ENCODE data around the gene ANKRD34A.
A peak's percentile ranks its signal among the peaks of the same experiment; 100 is the strongest.

ANKRD34A gene

DNA sequence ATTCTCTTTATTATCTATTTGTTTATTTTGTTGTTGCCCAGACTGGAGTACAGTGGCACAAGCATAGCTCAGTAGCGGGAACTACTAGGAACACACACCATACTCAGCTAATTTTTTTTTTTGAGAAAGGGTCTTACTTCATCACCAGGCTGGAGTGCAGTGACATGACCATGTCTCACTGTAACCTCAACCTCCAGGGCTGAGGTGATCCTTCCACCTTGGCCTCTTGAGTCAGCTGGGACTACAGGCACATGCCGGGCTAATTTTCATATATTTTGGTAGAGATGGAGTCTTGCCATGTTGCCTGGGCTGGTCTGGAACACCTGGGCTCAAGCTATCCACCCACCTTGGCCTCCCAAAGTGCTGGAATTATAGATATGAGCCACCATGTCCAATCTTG, 37.3 kb upstream of the ANKRD34A start:
- H3K27me3 ChIP-seq (ENCODE audit: insufficient read depth, low read depth, severe bottlenecking) = no peaks in the 10 kb centered on the region
- no peaks in the 10 kb centered on the region for H3K9me3 ChIP-seq (ENCODE audit: severe bottlenecking)
- H3K4me3 ChIP-seq (ENCODE audit: low read depth, low read length) = no peak overlapping the region
- DNase-seq = no peak
- TF ChIP-seq, protein P1, sequence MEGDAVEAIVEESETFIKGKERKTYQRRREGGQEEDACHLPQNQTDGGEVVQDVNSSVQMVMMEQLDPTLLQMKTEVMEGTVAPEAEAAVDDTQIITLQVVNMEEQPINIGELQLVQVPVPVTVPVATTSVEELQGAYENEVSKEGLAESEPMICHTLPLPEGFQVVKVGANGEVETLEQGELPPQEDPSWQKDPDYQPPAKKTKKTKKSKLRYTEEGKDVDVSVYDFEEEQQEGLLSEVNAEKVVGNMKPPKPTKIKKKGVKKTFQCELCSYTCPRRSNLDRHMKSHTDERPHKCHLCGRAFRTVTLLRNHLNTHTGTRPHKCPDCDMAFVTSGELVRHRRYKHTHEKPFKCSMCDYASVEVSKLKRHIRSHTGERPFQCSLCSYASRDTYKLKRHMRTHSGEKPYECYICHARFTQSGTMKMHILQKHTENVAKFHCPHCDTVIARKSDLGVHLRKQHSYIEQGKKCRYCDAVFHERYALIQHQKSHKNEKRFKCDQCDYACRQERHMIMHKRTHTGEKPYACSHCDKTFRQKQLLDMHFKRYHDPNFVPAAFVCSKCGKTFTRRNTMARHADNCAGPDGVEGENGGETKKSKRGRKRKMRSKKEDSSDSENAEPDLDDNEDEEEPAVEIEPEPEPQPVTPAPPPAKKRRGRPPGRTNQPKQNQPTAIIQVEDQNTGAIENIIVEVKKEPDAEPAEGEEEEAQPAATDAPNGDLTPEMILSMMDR (IDR thresholded peaks at IDR 0.05; ENCODE audit: low read depth, low read length) = no peak
- no peaks in the 10 kb centered on the region for H3K36me3 ChIP-seq
- H3K27ac ChIP-seq = no peak overlapping the region

DNA sequence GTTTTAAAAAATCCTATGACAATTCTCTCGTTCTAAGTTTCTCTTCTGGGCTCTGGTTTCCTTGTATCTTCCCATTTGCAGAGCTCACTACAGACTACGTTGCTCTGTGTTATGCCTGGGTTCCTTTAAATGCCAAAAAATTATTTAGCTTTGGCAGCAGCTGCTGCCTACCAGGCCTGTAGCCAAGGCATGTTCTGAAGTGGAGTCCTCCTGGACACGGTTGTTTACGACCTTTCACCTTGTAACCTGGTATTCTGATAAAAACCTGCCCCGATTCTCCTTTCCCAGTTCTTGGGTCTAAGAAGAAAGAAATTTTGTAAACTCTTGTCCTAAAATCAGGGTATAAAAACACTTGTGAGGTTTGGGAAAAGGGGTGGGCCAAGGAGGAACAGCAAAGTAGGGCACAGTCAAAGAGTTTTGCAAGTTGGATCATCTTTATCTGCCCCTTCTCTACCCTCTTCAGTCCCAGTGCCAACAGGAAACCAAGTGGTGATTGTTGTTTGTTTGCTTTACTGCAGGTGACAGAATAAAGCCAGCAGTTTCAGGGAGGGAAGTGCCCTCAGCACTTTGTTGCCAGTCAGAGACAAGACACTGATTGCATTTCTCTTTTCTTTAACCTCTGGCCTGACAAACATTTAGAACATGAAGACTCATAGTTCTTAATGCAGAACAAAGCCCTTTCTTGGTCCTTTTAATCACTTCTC, 35.1 kb upstream of the ANKRD34A start:
- no peak for DNase-seq
- no peak overlapping the region for H3K27ac ChIP-seq

DNA sequence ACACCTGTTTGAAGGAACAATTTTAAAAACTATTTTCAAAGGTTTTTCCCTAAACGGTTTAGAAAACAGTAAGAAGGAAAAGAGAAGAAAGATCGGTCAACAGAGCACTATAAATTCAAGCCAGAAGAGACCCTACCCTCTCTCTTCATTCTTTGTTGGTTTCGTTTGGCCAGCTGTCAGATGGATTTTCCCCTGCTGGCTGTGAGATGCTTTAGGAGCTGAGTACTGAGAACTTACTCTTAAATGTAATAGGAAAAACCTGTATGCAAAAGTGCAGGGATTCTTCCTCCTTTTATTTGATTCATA, 33.3 kb upstream of the ANKRD34A start:
- H3K36me3 ChIP-seq = peaks cover 29% of the 10 kb centered on the region
- H3K4me3 ChIP-seq (ENCODE audit: low read depth, low read length) = peak overlapping the region; percentile 72
- peak overlapping the region; percentile 78 for H3K27ac ChIP-seq
- TF ChIP-seq, protein P1 (IDR thresholded peaks at IDR 0.05; ENCODE audit: low read depth, low read length) = no peak
- no peak for DNase-seq
- H3K27me3 ChIP-seq (ENCODE audit: insufficient read depth, low read depth, severe bottlenecking) = no peaks in the 10 kb centered on the region
- no peaks in the 10 kb centered on the region for H3K9me3 ChIP-seq (ENCODE audit: severe bottlenecking)

More for the DNA sequence above, 35.1 kb upstream of the ANKRD34A start:
- Histone ChIP-seq H3K36me3 (peaks cover 11% of the 10 kb centered on the region), H3K27me3 (ENCODE audit: insufficient read depth, low read depth, severe bottlenecking) (no peaks in the 10 kb centered on the region), H3K4me3 (ENCODE audit: low read depth, low read length) (no peak overlapping the region), H3K9me3 (ENCODE audit: severe bottlenecking) (no peaks in the 10 kb centered on the region)
- TF ChIP-seq, protein P1 (IDR thresholded peaks at IDR 0.05; ENCODE audit: low read depth, low read length) = no peak

DNA sequence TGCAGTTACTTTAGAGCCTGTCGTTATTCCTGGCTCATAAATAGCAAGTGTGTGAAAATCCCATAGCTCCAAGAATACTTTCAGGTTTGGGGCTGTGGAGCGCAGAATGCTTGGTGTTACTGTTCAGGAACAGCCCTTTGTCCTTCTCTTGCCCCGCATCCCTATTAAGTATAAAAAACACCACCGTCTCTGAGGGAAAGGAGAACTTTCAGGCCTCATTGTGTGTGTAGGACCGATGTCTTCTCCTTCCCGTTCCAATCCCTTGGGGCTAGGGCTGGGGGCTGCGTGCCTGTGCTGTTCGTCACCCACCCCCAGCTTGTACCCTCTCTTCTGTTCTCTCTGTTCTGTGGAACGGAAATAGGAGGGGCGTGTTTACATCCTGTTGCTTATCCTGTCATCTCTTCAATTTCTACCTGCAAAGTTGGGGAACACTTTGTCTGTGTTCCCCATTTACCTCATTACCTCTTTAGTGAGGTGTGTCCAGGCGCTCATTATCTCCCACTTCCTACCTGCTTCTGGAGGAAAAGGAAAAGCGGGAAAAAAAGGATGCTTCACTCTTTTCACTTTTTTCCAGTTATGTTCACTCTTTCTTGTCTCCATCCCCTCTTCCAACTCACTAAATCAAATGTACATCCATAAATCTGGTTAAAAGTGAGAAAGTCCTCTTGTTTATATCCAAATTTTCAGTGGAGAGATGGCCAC, 32.8 kb upstream of the ANKRD34A start:
- H3K4me3 ChIP-seq (ENCODE audit: low read depth, low read length) = peak overlapping the region; percentile 72
- TF ChIP-seq, protein P1 (IDR thresholded peaks at IDR 0.05; ENCODE audit: low read depth, low read length) = no peak
- H3K27me3 ChIP-seq (ENCODE audit: insufficient read depth, low read depth, severe bottlenecking) = no peaks in the 10 kb centered on the region
- H3K36me3 ChIP-seq = peaks cover 34% of the 10 kb centered on the region
- H3K9me3 ChIP-seq (ENCODE audit: severe bottlenecking) = no peaks in the 10 kb centered on the region
- no peak for DNase-seq
- peak overlapping the region; percentile 78 for H3K27ac ChIP-seq

DNA sequence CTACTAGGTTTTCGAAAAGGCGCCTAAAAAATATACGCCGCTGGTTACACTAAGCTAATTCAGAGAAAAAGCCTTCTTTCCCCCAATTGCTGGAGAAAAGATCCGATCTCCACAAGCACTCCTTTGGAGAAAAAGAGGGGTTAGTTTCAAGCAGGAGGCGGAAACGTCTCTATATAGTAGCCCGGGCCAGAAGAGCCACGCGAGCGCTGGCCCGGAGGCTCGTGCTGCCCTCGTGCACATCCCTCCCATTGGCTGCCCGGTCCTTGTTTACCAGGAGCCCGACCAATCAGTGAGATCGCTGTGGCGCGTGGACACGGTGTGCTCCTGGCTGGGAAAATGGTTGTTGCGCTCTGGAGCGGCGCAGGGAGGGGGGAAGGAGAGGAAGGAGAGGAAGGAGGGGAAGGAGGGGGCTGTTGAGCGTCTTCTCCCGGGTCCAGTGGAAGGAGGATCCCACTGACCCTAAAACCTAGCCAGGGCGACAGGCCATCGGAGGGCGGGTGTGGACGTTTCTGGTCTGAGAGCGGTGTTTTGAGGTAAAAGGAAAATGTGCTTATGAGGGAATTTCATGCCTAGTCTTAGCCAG, 32.1 kb upstream of the ANKRD34A start, which contains the start of gene TXNIP:
TSS of gene TXNIP (minus strand) at position 147 of the 583 bp plus-strand sequence. CDS start 313 bp downstream, outside the sequence.
- peak; percentile 100 for DNase-seq
- no peaks in the 10 kb centered on the region for H3K27me3 ChIP-seq (ENCODE audit: insufficient read depth, low read depth, severe bottlenecking)
- peak within 1 kb of the TSS; percentile 78 for H3K27ac ChIP-seq
- peaks cover 35% of the 10 kb centered on the region for H3K36me3 ChIP-seq
- H3K9me3 ChIP-seq (ENCODE audit: severe bottlenecking) = no peaks in the 10 kb centered on the region
- TF ChIP-seq, protein P1 (IDR thresholded peaks at IDR 0.05; ENCODE audit: low read depth, low read length) = no peak
- peak within 1 kb of the TSS; percentile 72 for H3K4me3 ChIP-seq (ENCODE audit: low read depth, low read length)
